HG02938 (cell line): ENCODE results near the gene DOCK2.
"Not testable (repeated sequence)": the region's sequence is repeated elsewhere in the genome, so short reads cannot be mapped to it uniquely, and the experiment has no call there.

Experiments used
- ATAC-seq: cut with Tn5 transposase; IDR thresholded peaks from one replicate; pipeline ENCODE4 v1.9.1; 2021; ENCODE audit warnings: mild to moderate bottlenecking, moderate library complexity; ENCODE audit not compliant: unreplicated experiment

Gene DOCK2

DNA sequence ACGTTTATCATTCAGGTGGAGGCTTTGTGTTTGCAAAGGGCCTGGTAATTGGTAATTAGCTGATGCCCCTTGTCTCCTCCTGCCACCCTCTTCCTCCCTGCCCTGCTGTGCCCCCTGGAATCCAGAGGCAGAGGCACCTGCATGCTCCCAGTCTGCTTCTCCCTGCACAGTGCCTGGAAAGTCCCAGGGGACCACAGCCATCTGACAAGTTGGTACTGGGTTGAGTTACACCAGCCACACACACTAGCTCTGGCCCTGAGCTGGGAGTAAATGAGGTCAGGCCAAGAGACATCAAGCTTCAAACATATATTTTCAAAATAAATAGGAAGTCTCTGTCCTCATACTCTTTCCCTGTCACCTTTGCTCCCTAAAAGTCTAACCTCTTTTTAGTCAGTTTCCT, 286.9 kb downstream of the DOCK2 start:
- ATAC-seq = no peak

DNA sequence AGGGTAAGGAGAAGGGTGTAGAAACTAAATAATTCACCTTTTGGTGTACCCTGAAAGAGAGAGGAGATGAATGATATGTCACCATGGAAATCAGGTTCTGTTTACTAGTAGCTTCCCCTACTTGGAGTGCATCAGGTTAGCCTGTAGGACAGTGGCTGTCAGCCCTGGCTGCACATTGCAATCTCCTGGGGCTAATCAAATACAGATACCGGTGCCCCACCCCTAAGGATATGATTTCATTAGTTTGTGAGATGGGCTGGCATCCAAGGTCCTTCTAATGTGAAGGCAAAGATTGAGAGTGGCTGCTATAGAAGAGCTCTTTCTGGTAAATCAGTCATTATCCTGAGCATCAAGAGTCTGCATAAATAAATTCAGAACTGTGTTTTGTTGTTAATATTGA, 296.1 kb downstream of the DOCK2 start:
- no peak for ATAC-seq

GRCh38 chr5:169933616-169934015, 296.5 kb downstream of the DOCK2 start:
- no peak for ATAC-seq

GRCh38 chr5:169934990-169935389, 297.9 kb downstream of the DOCK2 start:
- ATAC-seq = no peak

DNA sequence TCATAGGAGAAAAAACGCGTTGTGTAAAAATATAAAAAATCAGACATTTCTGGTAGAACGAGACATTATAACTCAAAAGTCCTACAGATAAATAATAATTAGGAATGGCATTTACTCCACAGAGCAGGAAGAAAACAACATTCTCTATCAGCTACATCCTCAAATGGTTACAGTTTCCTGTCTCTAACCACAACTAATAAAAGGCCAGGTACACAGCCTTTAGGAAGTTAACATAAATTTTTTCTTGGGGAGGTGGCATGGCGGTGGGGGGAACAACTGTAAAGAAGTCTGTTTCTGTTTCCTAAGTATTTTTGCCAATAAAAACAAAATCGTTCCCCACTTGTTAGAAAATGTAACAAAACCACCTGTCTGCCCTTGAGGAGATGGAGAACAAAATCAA, 298.7 kb downstream of the DOCK2 start:
- no peak for ATAC-seq

DNA sequence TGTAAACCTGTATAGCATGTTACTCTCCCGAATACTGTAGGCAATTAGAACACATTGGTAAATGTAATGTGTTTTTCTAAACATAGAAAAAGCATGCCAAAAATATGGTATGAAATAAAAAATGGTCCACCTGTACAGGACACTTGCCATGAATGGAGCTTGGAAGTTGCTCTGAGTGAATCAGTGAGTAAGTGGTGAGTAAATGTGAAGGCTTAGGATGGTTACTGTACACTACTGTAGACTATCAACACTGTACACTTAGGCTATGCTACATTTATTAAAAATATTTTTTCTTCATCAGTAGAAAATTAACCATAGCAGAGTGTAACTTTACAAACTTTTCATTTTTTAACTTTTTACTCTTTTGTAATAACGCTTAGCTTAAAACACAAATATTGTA, 301.4 kb downstream of the DOCK2 start:
- ATAC-seq = no peak

DNA sequence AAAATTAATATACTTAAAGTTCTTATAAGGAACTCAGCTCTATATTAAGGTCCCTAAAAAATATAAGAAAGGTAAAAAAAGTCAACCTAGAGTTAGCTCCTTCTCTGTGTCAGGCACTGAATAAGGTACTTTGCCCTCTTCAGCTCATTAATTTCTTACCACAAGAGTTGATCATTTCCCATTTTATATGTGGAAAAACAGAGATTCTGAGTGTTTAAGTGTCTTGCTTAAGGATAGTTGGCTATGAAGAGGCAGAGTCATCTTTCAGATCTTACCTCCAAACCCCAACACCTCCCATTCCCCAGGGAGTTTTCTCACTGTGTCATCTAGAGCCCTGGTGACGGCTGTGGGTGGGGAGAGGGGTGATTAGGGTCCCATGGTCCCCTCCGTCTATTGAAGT, 302.7 kb downstream of the DOCK2 start:
- ATAC-seq = no peak

DNA sequence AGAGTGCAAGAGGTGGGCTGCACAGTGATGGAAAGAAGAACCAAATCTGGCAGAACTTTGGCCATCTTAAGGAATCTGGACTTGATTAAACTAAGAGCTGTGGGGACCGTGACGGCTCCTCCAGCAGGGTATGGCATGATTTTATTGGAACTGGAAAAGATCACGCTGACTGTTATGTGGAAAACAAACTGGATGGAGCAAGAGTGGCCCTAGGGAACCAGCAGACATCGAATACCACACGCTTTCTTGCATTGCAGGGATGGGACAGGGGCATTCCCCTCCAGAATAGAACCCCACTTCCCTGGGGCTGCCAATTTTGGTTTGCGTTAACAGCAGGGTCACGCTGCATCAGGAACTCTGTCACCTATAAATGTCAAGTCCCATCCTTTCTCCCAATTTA, 304.5 kb downstream of the DOCK2 start:
- no peak for ATAC-seq

DNA sequence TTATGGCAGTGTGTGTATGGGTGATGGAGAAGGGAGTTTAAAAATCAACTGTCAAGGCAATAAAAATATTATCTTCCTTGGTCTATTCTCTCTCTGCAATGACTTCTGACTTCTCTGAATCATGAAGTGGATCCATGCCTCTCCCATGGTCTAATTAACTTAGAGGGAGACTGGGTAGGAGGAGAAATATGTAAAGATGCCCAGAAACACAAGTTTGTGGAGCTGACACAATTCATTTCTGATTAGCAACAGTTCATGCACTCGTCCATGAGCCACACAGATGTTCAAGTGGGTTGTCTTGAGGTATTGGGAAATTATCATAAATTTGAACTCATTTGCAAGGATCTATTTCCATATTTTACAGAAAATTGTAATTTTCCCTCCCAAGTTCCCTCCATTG, 305.1 kb downstream of the DOCK2 start:
- ATAC-seq = no peak

- no peak for ATAC-seq
Measured at GRCh38 chr5:169943026-169943425, 306.0 kb downstream of the DOCK2 start.

DNA sequence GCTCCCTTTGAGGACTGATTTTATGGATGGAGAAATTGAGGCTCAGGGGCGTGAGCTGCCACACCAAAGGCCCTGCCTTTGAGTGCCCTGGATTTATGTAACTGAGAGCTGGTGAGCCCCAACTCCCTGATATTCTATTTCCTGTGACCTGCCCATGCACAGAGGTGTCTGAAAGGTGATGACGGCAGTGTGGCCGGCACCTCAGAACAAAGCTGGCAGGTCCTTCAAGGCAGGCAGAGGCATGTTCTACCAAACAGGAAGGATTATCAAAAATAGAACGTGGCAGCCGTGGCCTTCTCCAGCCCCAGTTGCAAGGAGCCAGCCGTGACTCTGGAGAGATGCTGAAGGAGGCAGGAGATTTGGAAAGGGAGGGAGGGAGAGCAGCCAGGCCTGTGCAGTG, 307.0 kb downstream of the DOCK2 start:
- no peak for ATAC-seq

DNA sequence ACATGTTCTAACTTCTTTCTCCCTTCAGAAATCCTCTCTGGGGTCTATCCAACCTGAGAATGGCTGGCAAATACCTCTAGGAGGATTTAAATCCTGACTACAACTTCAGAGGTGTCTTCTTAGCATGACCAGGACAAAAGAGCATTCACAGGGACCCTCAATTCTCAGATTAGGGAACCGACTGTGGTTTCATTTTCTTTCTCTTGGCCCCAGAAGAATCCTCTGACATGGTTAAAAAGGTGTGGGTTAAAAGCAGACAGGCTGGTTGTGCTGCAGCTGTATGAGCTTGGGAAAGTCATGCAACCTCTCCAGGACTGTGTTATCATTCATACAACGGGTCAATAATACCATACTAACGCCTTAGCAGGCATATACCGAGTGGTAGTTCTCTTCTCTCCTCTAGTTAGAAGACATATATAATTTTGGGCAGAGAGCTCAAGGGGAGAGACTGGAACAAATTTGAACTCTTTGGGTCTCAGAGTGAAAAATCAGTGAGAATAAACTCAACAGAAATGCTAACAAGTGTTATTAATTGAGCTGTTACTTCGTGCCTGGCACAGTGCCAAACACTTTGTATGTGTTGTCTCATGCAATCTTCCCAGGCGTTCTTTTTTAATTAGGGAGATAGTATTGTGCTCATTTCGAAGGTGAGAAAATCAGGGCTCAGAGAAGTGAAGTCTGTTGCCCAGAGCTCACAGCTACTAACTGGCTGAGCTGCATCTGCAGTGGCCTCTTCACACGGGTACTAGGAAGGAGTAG, 308.0 kb downstream of the DOCK2 start:
- ATAC-seq = no peak

- ATAC-seq = no peak
Measured at GRCh38 chr5:169945831-169946261, 308.8 kb downstream of the DOCK2 start.

- ATAC-seq = no peak
Measured at GRCh38 chr5:169946743-169947295, 309.7 kb downstream of the DOCK2 start.

GRCh38 chr5:169950333-169950732, 313.3 kb downstream of the DOCK2 start:
- ATAC-seq = no peak

- not testable (repeated sequence) for ATAC-seq
Measured at GRCh38 chr5:169953196-169953595, 316.1 kb downstream of the DOCK2 start.

DNA sequence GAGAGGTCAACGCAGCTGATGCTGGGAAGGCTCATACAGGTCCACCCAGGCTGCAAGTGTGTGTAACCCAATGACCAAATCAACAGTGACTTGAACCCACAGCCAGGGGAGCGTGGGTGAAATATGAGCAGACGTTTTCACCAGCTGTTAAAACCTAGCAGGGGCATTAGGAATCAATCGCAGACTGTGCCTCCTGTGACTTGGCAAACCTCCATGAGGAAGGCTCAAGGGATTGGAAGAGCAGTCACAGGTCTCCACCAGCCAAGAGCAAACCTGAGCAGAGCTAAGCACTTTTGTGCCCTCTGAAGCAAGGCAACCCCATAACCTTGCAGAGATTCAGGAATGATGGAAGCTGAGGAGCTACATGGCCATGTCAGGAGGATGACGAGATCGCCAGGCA, 317.7 kb downstream of the DOCK2 start:
- ATAC-seq = no peak

GRCh38 chr5:169956126-169956525, 319.1 kb downstream of the DOCK2 start:
- ATAC-seq = no peak

DNA sequence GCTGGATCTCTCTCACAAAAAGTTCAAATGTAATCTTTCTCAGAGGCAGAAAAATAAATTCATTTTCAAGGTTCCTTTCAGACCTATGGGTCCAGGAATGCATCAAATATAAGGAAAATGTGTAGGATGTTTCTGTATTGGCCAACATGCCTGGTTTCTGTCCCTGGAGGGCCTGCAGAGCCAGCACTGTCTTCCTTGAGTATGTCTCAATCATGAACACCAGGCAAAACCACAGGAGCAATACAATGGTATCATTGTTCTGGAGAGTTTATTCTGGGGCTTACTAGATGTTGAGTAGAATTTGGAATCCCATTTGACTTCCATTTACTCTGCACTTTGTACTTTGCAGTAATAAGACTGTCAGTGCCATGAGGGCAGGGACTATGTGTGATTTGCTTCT, 319.7 kb downstream of the DOCK2 start:
- no peak for ATAC-seq

DNA sequence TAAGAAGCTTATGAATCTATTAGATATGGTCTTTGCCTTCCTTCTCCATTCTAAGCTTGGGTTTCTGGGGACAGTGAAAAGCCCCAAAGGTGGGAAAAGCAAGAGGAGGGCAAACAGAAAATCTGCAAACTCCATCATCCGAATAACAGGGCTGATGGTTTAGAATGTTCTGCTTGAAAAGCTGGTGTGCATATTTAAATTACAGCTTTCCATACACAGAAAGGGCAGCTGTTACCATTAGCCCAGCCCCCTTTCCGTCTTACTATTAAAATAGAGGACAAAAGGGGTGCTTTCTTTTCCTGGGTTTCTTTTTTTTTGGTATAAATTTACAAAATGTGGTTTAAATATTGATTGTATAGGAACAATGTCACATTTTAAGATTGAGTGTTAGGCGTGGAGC, 321.2 kb downstream of the DOCK2 start:
- no peak for ATAC-seq

GRCh38 chr5:169960659-169961058, 323.6 kb downstream of the DOCK2 start:
- no peak for ATAC-seq

- ATAC-seq = no peak
Measured at GRCh38 chr5:169964246-169964645, 327.2 kb downstream of the DOCK2 start.

GRCh38 chr5:169970339-169970738, 333.3 kb downstream of the DOCK2 start:
- peak; percentile 56 for ATAC-seq
